HEK293 (cell line): ENCODE data around the gene SYTL1.
A peak's percentile ranks its signal among the peaks of the same experiment; 100 is the strongest.

Experiments used
- BCL11A ChIP-seq: fragments of 450-650 bp; formaldehyde crosslinking; IDR thresholded peaks from 2 replicates; pipeline ENCODE4 v1.5.1; 2016; ENCODE audit warnings: low read depth, missing biosample characterization, missing genetic modification characterization
- GFI1B ChIP-seq: fragments of 450-650 bp; formaldehyde crosslinking; IDR thresholded peaks from 2 replicates; pipeline ENCODE4 v1.5.1; 2016; ENCODE audit warnings: missing biosample characterization, missing genetic modification characterization
- MYNN ChIP-seq: fragments of 450-650 bp; formaldehyde crosslinking; IDR thresholded peaks from 2 replicates; pipeline ENCODE4 v1.5.1; 2016; ENCODE audit warnings: missing biosample characterization, missing genetic modification characterization, borderline replicate concordance
- OVOL3 ChIP-seq: fragments of 450-650 bp; formaldehyde crosslinking; IDR thresholded peaks from 2 replicates; pipeline ENCODE4 v1.5.1; 2016; ENCODE audit warnings: missing biosample characterization, missing genetic modification characterization
- TRIM28 ChIP-seq: IDR thresholded peaks from 2 replicates; pipeline ENCODE4 v1.6.1; 2011; ENCODE audit warnings: low read length, control low read depth, borderline replicate concordance
- ZBTB20 ChIP-seq: fragments of 450-650 bp; formaldehyde crosslinking; IDR thresholded peaks from 2 replicates; pipeline ENCODE4 v1.5.1; 2016; ENCODE audit warnings: missing biosample characterization, missing genetic modification characterization
- ZEB2 ChIP-seq: fragments of 450-650 bp; formaldehyde crosslinking; IDR thresholded peaks from 2 replicates; pipeline ENCODE4 v1.5.1; 2016; ENCODE audit warnings: missing biosample characterization, missing genetic modification characterization
- ZNF10 ChIP-seq: fragments of 450-650 bp; formaldehyde crosslinking; IDR thresholded peaks from 2 replicates; pipeline ENCODE4 v1.5.1; 2017; ENCODE audit warnings: missing biosample characterization, missing genetic modification characterization
- ZNF114 ChIP-seq: fragments of 450-650 bp; formaldehyde crosslinking; IDR thresholded peaks from 2 replicates; pipeline ENCODE4 v1.5.0; 2017; ENCODE audit warnings: missing biosample characterization, missing genetic modification characterization
- ZNF248 ChIP-seq: fragments of 450-650 bp; formaldehyde crosslinking; IDR thresholded peaks from 2 replicates; pipeline ENCODE4 v1.5.1; 2017; ENCODE audit warnings: missing biosample characterization, missing genetic modification characterization
- ZNF266 ChIP-seq: fragments of 450-650 bp; formaldehyde crosslinking; IDR thresholded peaks from 2 replicates; pipeline ENCODE4 v1.5.1; 2016; ENCODE audit warnings: missing biosample characterization, missing genetic modification characterization, low read depth
- ZNF324 ChIP-seq: fragments of 450-650 bp; formaldehyde crosslinking; IDR thresholded peaks from 2 replicates; pipeline ENCODE4 v1.5.1; 2016; ENCODE audit warnings: missing biosample characterization, missing genetic modification characterization
- ZNF341 ChIP-seq: fragments of 450-650 bp; formaldehyde crosslinking; IDR thresholded peaks from 2 replicates; pipeline ENCODE4; 2016; ENCODE audit warnings: low read depth, missing biosample characterization, missing genetic modification characterization
- ZNF394 ChIP-seq: fragments of 450-650 bp; formaldehyde crosslinking; IDR thresholded peaks from 2 replicates; pipeline ENCODE4 v1.5.1; 2016; ENCODE audit warnings: missing biosample characterization, missing genetic modification characterization, mild to moderate bottlenecking, moderate library complexity, borderline replicate concordance
- ZNF416 ChIP-seq: fragments of 450-650 bp; formaldehyde crosslinking; IDR thresholded peaks from 2 replicates; pipeline ENCODE4 v1.5.1; 2016; ENCODE audit warnings: missing biosample characterization, missing genetic modification characterization
- ZNF433 ChIP-seq: fragments of 450-650 bp; formaldehyde crosslinking; IDR thresholded peaks from 2 replicates; pipeline ENCODE4 v1.5.1; 2016; ENCODE audit warnings: missing biosample characterization, missing genetic modification characterization, low read depth
- ZNF473 ChIP-seq: fragments of 450-650 bp; formaldehyde crosslinking; IDR thresholded peaks from 2 replicates; pipeline ENCODE4 v1.5.1; 2017; ENCODE audit warnings: missing biosample characterization, missing genetic modification characterization
- ZNF521 ChIP-seq: fragments of 450-650 bp; formaldehyde crosslinking; IDR thresholded peaks from 2 replicates; pipeline ENCODE4 v1.5.1; 2017; ENCODE audit warnings: missing biosample characterization, mild to moderate bottlenecking, missing genetic modification characterization
- ZNF561 ChIP-seq: fragments of 450-650 bp; IDR thresholded peaks from 2 replicates; pipeline ENCODE4 v1.5.1; 2018; ENCODE audit warnings: missing biosample characterization, missing genetic modification characterization, borderline replicate concordance
- ZNF624 ChIP-seq: fragments of 450-650 bp; formaldehyde crosslinking; IDR thresholded peaks from 2 replicates; pipeline ENCODE4 v1.5.1; 2017; ENCODE audit warnings: missing biosample characterization, missing genetic modification characterization
- ZNF654 ChIP-seq: fragments of 450-650 bp; formaldehyde crosslinking; IDR thresholded peaks from 2 replicates; pipeline ENCODE4 v1.5.1; 2016; ENCODE audit warnings: low read depth, missing biosample characterization, missing genetic modification characterization
- ZNF701 ChIP-seq: fragments of 450-650 bp; formaldehyde crosslinking; IDR thresholded peaks from 2 replicates; pipeline ENCODE4 v1.5.1; 2016; ENCODE audit warnings: missing biosample characterization, missing genetic modification characterization
- ZNF776 ChIP-seq: fragments of 450-650 bp; formaldehyde crosslinking; IDR thresholded peaks from 2 replicates; pipeline ENCODE4 v1.5.0; 2017; ENCODE audit warnings: missing biosample characterization, missing genetic modification characterization, borderline replicate concordance
- TF ChIP-seq, protein P1 (sequence below): fragments of 450-650 bp; formaldehyde crosslinking; IDR thresholded peaks from 2 replicates; pipeline ENCODE4 v1.5.1; 2016; ENCODE audit warnings: missing biosample characterization, missing genetic modification characterization
- TF ChIP-seq, protein P2 (sequence below): fragments of 450-650 bp; formaldehyde crosslinking; IDR thresholded peaks from 2 replicates; pipeline ENCODE4 v1.5.1; 2016; ENCODE audit warnings: missing biosample characterization, missing genetic modification characterization
- TF ChIP-seq, protein P3 (sequence below): fragments of 450-650 bp; formaldehyde crosslinking; IDR thresholded peaks from 2 replicates; pipeline ENCODE4 v1.5.1; 2017; ENCODE audit warnings: missing biosample characterization, missing genetic modification characterization
- TF ChIP-seq, protein P4 (sequence below): IDR thresholded peaks from 2 replicates; pipeline ENCODE4 v1.6.1; 2011; ENCODE audit warnings: mild to moderate bottlenecking, low read depth, low read length, borderline replicate concordance
- TF ChIP-seq, protein P5 (sequence below): fragments of 450-650 bp; formaldehyde crosslinking; IDR thresholded peaks from 2 replicates; pipeline ENCODE4 v1.5.1; 2016; ENCODE audit warnings: missing biosample characterization, missing genetic modification characterization, low read depth
- TF ChIP-seq, protein P6 (sequence below): fragments of 450-650 bp; formaldehyde crosslinking; IDR thresholded peaks from 2 replicates; pipeline ENCODE4 v1.5.1; 2016; ENCODE audit warnings: missing biosample characterization, missing genetic modification characterization, low read depth

SYTL1 gene

DNA sequence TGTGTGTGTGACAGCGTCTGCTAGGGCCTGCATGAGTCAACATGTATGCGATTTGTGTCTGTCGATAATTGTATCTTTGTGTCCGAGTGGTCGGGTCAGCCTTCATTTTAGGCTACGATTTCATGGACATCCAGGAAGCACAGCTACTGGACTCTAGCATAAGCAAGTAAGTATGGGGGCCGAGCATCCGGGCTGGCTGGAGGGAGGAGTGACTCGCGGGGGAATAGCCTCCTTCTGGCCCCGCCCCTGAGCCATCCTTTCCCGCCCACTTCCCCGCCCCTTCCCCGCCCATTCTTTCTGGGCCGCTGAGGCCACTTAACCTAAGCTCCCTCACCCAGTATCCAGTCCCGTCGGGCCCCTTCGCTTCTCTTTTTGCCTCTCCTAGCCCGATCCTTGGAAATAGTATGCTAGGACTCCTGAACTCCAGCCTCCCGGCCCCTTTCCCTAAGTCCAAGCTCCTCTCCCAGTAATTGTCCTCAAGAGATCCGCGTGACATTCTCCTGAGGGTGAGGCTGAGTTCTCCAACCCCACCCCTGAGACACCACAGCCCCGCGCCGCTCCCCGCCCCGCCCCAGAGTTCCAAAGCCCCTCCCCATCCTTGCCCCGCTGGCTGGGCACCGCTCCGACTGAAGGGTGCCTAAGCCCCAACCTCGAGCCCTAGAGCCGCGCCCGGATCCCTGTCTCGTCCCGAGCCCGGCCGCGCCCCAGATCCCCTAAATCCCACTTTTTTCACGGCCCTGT is 23.7 kb downstream of the SYTL1 start (continued):
- TF ChIP-seq, protein P1, sequence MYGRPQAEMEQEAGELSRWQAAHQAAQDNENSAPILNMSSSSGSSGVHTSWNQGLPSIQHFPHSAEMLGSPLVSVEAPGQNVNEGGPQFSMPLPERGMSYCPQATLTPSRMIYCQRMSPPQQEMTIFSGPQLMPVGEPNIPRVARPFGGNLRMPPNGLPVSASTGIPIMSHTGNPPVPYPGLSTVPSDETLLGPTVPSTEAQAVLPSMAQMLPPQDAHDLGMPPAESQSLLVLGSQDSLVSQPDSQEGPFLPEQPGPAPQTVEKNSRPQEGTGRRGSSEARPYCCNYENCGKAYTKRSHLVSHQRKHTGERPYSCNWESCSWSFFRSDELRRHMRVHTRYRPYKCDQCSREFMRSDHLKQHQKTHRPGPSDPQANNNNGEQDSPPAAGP (tag by site-specific recombination), result peak; percentile 51
- TF ChIP-seq, protein P2, sequence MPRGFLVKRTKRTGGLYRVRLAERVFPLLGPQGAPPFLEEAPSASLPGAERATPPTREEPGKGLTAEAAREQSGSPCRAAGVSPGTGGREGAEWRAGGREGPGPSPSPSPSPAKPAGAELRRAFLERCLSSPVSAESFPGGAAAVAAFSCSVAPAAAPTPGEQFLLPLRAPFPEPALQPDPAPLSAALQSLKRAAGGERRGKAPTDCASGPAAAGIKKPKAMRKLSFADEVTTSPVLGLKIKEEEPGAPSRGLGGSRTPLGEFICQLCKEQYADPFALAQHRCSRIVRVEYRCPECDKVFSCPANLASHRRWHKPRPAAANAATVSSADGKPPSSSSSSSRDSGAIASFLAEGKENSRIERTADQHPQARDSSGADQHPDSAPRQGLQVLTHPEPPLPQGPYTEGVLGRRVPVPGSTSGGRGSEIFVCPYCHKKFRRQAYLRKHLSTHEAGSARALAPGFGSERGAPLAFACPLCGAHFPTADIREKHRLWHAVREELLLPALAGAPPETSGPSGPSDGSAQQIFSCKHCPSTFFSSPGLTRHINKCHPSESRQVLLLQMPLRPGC (tag by site-specific recombination), result no peak
- no peak for TF ChIP-seq ZNF266
- no peak for TF ChIP-seq ZNF394
- 0 out of 2 replicates have a peak, but pooled peaks have one; percentile 15 for TF ChIP-seq ZNF324
- TF ChIP-seq ZNF624 (tag by site-specific recombination), result no peak
- 0 out of 2 replicates have a peak, but pooled peaks have one; percentile 10 for TF ChIP-seq BCL11A
- no peak for TF ChIP-seq OVOL3
- TF ChIP-seq ZNF561 (tag by site-specific recombination), result 0 out of 2 replicates have a peak, but pooled peaks have one; percentile 10
- no peak for TF ChIP-seq ZNF416
- TF ChIP-seq ZNF654 (tag by site-specific recombination), result no peak
- TF ChIP-seq, protein P3, sequence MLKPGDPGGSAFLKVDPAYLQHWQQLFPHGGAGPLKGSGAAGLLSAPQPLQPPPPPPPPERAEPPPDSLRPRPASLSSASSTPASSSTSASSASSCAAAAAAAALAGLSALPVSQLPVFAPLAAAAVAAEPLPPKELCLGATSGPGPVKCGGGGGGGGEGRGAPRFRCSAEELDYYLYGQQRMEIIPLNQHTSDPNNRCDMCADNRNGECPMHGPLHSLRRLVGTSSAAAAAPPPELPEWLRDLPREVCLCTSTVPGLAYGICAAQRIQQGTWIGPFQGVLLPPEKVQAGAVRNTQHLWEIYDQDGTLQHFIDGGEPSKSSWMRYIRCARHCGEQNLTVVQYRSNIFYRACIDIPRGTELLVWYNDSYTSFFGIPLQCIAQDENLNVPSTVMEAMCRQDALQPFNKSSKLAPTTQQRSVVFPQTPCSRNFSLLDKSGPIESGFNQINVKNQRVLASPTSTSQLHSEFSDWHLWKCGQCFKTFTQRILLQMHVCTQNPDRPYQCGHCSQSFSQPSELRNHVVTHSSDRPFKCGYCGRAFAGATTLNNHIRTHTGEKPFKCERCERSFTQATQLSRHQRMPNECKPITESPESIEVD, result no peak
- no peak for TF ChIP-seq ZNF473 (tag by site-specific recombination)
- TF ChIP-seq ZNF433, result no peak
- peak; percentile 25; the same call in 1 of the 2 replicates for TF ChIP-seq ZNF10
- TF ChIP-seq, protein P4, sequence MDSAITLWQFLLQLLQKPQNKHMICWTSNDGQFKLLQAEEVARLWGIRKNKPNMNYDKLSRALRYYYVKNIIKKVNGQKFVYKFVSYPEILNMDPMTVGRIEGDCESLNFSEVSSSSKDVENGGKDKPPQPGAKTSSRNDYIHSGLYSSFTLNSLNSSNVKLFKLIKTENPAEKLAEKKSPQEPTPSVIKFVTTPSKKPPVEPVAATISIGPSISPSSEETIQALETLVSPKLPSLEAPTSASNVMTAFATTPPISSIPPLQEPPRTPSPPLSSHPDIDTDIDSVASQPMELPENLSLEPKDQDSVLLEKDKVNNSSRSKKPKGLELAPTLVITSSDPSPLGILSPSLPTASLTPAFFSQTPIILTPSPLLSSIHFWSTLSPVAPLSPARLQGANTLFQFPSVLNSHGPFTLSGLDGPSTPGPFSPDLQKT, result no peak
- TF ChIP-seq ZNF521, result no peak
- peak; percentile 99 for TF ChIP-seq ZNF341 (tag by site-specific recombination)
- no peak for TF ChIP-seq ZNF776 (tag by site-specific recombination)
- no peak for TF ChIP-seq ZNF701 (tag by site-specific recombination)
- TF ChIP-seq, protein P5, sequence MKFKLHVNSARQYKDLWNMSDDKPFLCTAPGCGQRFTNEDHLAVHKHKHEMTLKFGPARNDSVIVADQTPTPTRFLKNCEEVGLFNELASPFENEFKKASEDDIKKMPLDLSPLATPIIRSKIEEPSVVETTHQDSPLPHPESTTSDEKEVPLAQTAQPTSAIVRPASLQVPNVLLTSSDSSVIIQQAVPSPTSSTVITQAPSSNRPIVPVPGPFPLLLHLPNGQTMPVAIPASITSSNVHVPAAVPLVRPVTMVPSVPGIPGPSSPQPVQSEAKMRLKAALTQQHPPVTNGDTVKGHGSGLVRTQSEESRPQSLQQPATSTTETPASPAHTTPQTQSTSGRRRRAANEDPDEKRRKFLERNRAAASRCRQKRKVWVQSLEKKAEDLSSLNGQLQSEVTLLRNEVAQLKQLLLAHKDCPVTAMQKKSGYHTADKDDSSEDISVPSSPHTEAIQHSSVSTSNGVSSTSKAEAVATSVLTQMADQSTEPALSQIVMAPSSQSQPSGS (tag by site-specific recombination), result no peak
- 0 out of 2 replicates have a peak, but pooled peaks have one; percentile 42 for TF ChIP-seq ZEB2
- peak; percentile 22; the same call in 1 of the 2 replicates for TF ChIP-seq TRIM28
- TF ChIP-seq ZBTB20, result peak; percentile 67
- TF ChIP-seq ZNF114, result no peak
- TF ChIP-seq, protein P6, sequence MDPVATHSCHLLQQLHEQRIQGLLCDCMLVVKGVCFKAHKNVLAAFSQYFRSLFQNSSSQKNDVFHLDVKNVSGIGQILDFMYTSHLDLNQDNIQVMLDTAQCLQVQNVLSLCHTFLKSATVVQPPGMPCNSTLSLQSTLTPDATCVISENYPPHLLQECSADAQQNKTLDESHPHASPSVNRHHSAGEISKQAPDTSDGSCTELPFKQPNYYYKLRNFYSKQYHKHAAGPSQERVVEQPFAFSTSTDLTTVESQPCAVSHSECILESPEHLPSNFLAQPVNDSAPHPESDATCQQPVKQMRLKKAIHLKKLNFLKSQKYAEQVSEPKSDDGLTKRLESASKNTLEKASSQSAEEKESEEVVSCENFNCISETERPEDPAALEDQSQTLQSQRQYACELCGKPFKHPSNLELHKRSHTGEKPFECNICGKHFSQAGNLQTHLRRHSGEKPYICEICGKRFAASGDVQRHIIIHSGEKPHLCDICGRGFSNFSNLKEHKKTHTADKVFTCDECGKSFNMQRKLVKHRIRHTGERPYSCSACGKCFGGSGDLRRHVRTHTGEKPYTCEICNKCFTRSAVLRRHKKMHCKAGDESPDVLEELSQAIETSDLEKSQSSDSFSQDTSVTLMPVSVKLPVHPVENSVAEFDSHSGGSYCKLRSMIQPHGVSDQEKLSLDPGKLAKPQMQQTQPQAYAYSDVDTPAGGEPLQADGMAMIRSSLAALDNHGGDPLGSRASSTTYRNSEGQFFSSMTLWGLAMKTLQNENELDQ (tag by site-specific recombination), result no peak
- TF ChIP-seq GFI1B (tag by site-specific recombination), result no peak
- TF ChIP-seq MYNN, result no peak
- TF ChIP-seq ZNF248 (tag by site-specific recombination), result no peak
